OCI-M1 (cell line): Measurements from ENCODE around the gene PCDHB6.
"Not testable (repeated sequence)": the region's sequence is repeated elsewhere in the genome, so short reads cannot be mapped to it uniquely, and the experiment has no call there.

Experiments used
- DNase-seq: peaks from one replicate; lab custom pipeline; 2025; lab: John Stamatoyannopoulos, UW

PCDHB6 gene

DNA sequence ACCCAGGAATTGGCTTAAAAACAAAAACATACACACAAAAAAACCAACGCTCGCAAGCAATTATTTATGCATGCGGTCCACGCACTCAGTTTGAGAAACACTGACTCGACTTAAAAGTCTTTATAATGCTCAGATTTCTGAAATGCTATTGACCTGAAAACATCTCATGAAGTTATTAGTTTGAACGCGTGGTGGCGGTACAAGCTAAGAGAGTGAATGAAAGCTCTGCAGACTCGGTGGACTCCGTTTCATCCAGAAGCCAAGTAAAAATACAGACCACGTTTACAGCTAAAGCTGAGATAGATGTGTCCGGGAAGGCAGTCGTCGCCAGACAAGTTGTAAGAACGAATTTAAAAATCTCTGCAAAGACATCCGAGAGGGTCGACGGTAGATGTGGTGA, at the start of gene PCDHB6:
Gene PCDHB6, plus strand, starts transcription at position 246 of the 400 bp plus-strand sequence. CDS start 201 bp downstream, outside the sequence.
- peak; percentile 12 for DNase-seq

GRCh38 chr5:141100243-141100805, 49.5 kb upstream of the PCDHB6 start, which contains the start of gene PCDHB3:
Gene PCDHB3 (plus strand): TSS chr5:141100473. CDS start chr5:141100650, 177 bp downstream.
- peak; percentile 30 for DNase-seq

GRCh38 chr5:141101059-141101458, 48.8 kb upstream of the PCDHB6 start:
- DNase-seq: no peak

- not testable (repeated sequence) for DNase-seq
These were observed 47.8 kb upstream of the PCDHB6 start for GRCh38 chr5:141102070-141102469.

DNA sequence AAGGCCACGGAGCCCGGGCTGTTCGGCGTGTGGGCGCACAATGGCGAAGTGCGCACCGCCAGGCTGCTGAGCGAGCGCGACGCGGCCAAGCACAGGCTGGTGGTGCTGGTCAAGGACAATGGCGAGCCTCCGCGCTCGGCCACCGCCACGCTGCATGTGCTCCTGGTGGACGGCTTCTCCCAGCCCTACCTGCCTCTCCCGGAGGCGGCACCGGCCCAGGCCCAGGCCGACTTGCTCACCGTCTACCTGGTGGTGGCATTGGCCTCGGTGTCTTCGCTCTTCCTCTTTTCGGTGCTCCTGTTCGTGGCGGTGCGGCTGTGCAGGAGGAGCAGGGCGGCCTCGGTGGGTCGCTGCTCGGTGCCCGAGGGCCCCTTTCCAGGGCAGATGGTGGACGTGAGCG, 47.4 kb upstream of the PCDHB6 start:
- not testable (repeated sequence) for DNase-seq

- DNase-seq: no peak
These were observed 44.5 kb upstream of the PCDHB6 start for GRCh38 chr5:141105350-141105749.

GRCh38 chr5:141119250-141119649, 30.6 kb upstream of the PCDHB6 start:
- DNase-seq: no peak

- peak; percentile 2 for DNase-seq
These were observed 28.3 kb upstream of the PCDHB6 start, which contains the start of gene PCDHB4 for GRCh38 chr5:141121563-141121962. Gene PCDHB4 (plus strand): TSS chr5:141121818. CDS start chr5:141121999, 181 bp downstream.

DNA sequence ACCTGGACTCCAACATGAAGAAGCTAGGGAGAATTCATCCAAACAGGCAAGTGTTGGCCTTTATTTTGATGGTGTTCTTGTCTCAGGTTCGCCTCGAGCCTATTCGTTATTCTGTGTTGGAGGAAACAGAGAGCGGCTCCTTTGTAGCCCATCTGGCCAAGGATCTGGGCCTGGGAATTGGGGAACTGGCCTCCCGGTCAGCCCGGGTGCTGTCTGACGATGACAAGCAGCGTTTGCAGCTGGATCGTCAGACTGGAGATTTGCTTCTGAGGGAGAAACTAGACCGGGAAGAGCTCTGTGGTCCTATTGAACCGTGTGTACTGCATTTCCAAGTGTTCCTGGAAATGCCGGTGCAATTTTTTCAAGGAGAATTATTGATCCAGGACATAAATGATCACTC, 27.9 kb upstream of the PCDHB6 start:
- no peak for DNase-seq

GRCh38 chr5:141123396-141124135, 26.3 kb upstream of the PCDHB6 start:
- not testable (repeated sequence) for DNase-seq

GRCh38 chr5:141127305-141127704, 22.6 kb upstream of the PCDHB6 start:
- DNase-seq: no peak

GRCh38 chr5:141135030-141135717, 14.7 kb upstream of the PCDHB6 start, which contains the start of gene PCDHB5:
Gene PCDHB5 (plus strand): TSS chr5:141135206. CDS start chr5:141135435, 229 bp downstream.
- DNase-seq: peak; percentile 11

- no peak for DNase-seq
These were observed 14.1 kb upstream of the PCDHB6 start for GRCh38 chr5:141135718-141136266.

GRCh38 chr5:141137346-141137745, 12.5 kb upstream of the PCDHB6 start:
- DNase-seq: not testable (repeated sequence)

DNA sequence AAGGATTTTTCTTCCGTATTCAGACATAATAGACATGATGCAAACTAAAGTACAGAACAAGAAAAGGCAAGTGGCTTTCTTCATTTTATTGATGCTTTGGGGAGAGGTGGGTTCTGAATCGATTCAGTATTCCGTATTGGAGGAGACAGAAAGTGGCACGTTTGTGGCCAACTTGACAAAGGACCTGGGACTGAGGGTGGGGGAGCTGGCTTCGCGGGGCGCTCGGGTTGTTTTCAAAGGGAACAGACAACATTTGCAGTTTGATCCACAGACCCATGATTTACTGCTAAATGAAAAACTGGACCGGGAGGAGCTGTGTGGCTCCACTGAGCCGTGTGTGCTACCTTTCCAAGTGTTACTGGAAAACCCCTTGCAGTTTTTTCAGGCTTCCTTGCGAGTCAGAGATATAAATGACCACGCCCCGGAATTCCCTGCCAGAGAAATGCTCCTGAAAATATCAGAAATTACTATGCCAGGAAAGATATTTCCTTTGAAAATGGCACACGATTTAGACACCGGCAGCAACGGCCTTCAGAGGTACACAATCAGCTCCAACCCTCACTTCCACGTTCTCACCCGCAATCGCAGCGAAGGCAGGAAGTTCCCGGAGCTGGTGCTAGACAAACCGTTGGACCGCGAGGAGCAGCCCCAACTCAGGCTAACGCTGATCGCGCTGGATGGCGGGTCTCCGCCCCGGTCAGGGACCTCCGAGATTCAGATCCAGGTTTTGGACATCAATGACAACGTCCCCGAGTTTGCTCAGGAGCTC, 551 bp downstream of the PCDHB6 start:
- no peak for DNase-seq

GRCh38 chr5:141150993-141151325, 1.1 kb downstream of the PCDHB6 start:
- no peak for DNase-seq

GRCh38 chr5:141151632-141152031, 1.8 kb downstream of the PCDHB6 start:
- not testable (repeated sequence) for DNase-seq

GRCh38 chr5:141152096-141152495, 2.2 kb downstream of the PCDHB6 start:
- DNase-seq: not testable (repeated sequence)

GRCh38 chr5:141155540-141156374, 5.9 kb downstream of the PCDHB6 start:
- DNase-seq: peak; percentile 29

DNA sequence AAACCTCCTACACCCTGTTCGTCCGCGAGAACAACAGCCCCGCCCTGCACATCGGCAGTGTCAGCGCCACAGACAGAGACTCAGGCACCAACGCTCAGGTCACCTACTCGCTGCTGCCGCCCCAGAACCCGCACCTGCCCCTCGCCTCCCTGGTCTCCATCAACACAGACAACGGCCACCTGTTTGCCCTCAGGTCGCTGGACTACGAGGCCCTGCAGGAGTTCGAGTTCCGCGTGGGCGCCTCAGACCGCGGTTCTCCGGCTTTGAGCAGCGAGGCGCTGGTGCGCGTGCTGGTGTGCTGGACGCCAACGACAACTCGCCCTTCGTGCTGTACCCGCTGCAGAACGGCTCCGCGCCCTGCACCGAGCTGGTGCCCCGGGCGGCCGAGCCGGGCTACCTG, 7.5 kb downstream of the PCDHB6 start:
- DNase-seq: not testable (repeated sequence)

DNA sequence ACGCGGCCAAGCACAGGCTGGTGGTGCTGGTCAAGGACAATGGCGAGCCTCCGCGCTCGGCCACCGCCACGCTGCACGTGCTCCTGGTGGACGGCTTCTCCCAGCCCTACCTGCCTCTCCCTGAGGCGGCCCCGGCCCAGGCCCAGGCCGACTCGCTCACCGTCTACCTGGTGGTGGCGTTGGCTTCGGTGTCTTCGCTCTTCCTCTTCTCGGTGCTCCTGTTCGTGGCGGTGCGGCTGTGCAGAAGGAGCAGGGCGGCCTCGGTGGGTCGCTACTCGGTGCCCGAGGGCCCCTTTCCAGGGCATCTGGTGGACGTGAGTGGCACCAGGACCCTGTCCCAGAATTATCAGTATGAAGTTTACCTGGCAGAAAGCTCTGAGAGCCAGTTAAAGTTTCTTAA, 8.0 kb downstream of the PCDHB6 start:
- not testable (repeated sequence) for DNase-seq
